Liver (tissue), 9 donors: ENCODE results near the gene KDELR3. TPM values are rescaled to one million over a fixed set of nuclear protein-coding genes. Genes with fewer than 3 reads are reported as not detected.

Experiments
- DNase-seq: peaks from one replicate; pipeline ENCODE4 v3.0.0-alpha.2; 2017; ENCODE audit warnings: low spot score
- H3K27ac ChIP-seq, 2 donors: one replicate each; pipeline ENCODE4 v1.7.0; 2013; ENCODE audit warnings: inconsistent platforms in 2 of 2, low read length in 2 of 2, control low read depth in 1 of 2, low read depth in 1 of 2, mild to moderate bottlenecking in 1 of 2
- H3K27me3 ChIP-seq, 4 donors: one replicate each; pipeline versions ENCODE4 v1.6.1 to v1.7.0; 2013; ENCODE audit warnings: low read length in 3 of 4, inconsistent platforms in 1 of 4, mild to moderate bottlenecking in 1 of 4, moderate library complexity in 1 of 4; ENCODE audit not compliant: control insufficient read depth in 4 of 4, insufficient read depth in 4 of 4
- H3K36me3 ChIP-seq, 4 donors: one replicate each; pipeline versions ENCODE4 v1.6.1 to v1.7.0; 2013; ENCODE audit warnings: low read length in 3 of 4, mild to moderate bottlenecking in 3 of 4, low read depth in 1 of 4, moderate library complexity in 1 of 4; ENCODE audit not compliant: control insufficient read depth in 4 of 4, insufficient read depth in 3 of 4
- H3K4me1 ChIP-seq, 4 donors: one replicate each; pipeline versions ENCODE4 v1.6.1 to v1.7.0; 2013; ENCODE audit warnings: low read length in 3 of 4, mild to moderate bottlenecking in 3 of 4, moderate library complexity in 1 of 4; ENCODE audit not compliant: control insufficient read depth in 4 of 4, insufficient read depth in 4 of 4
- H3K4me3 ChIP-seq, 3 donors: one replicate each; pipeline versions ENCODE4 v1.6.1 to v1.7.0; 2013; ENCODE audit warnings: low read length in 3 of 3, control low read depth in 1 of 3, low read depth in 1 of 3, mild to moderate bottlenecking in 1 of 3
- H3K9ac ChIP-seq, 2 donors: one replicate each; pipeline ENCODE4 v1.7.0; 2013; ENCODE audit warnings: low read length in 2 of 2, mild to moderate bottlenecking in 2 of 2, moderate library complexity in 2 of 2, control low read depth in 1 of 2, low read depth in 1 of 2
- H3K9me3 ChIP-seq, 4 donors: one replicate each; pipeline versions ENCODE4 v1.6.1 to v1.7.0; 2013; ENCODE audit warnings: low read length in 3 of 4; ENCODE audit not compliant: control insufficient read depth in 4 of 4
- EGR1 ChIP-seq, 2 donors: IDR thresholded peaks; 2 replicates each; pipeline ENCODE4 v1.6.1; 2016 to 2018; ENCODE audit warnings: antibody characterized with exemption in 2 of 2, low read depth in 2 of 2
- FOXA2 ChIP-seq: IDR thresholded peaks from 2 replicates; pipeline ENCODE4 v1.6.1; 2016; ENCODE audit warnings: antibody characterized with exemption
- GABPA ChIP-seq, 2 donors: IDR thresholded peaks in 1 of 2; conservative IDR thresholded peaks in 1 of 2; 2 replicates each; pipeline ENCODE4 v1.6.1; 2016; ENCODE audit warnings: antibody characterized with exemption in 2 of 2, mild to moderate bottlenecking in 1 of 2, moderate library complexity in 1 of 2
- HNF4A ChIP-seq, 2 donors: conservative IDR thresholded peaks; 2 replicates each; pipeline ENCODE4 v1.6.1; 2016; ENCODE audit warnings: antibody characterized with exemption in 2 of 2, mild to moderate bottlenecking in 2 of 2
- HNF4G ChIP-seq: IDR thresholded peaks from 2 replicates; pipeline ENCODE4 v1.6.1; 2016; ENCODE audit warnings: antibody characterized with exemption
- JUND ChIP-seq, 2 donors: IDR thresholded peaks; 2 replicates each; pipeline ENCODE4 v1.6.1; 2016; ENCODE audit warnings: antibody characterized with exemption in 2 of 2
- NR2F2 ChIP-seq: IDR thresholded peaks from 2 replicates; pipeline ENCODE4 v1.6.1; 2016; ENCODE audit warnings: antibody characterized with exemption
- RXRA ChIP-seq, 2 donors: IDR thresholded peaks; 2 replicates each; pipeline ENCODE4 v1.6.1; 2017 to 2018; ENCODE audit warnings: antibody characterized with exemption in 2 of 2, mild to moderate bottlenecking in 1 of 2
- WGBS: extraction: QIAGEN DNeasy Blood & Tissue Kit; methylation state at CpG from one replicate; pipeline ENCODE4 v1.1.7; 2013; 5-methylcytosine and 5-hydroxymethylcytosine counted together
- polyA plus RNA-seq, 2 donors: library from polyadenylated mRNA; stranded (reverse) in 1 of 2; unstranded in 1 of 2; fragments of 200-250 nt in 1 of 2; fragments of >200 nt in 1 of 2; fragmentation: Nextera tagmentation in 1 of 2; extraction: Ambion mirVana in 1 of 2; gene quantifications; one replicate each; pipeline versions ENCODE4 v1.2.1 to v1.2.3, GENCODE V29; 2013 to 2015
- total RNA-seq, 2 donors: library from RNA; depleted of rRNA; stranded (reverse); fragments of >200 nt; gene quantifications; one replicate each; pipeline ENCODE4 v1.2.3, GENCODE V29; 2014
- TF ChIP-seq, protein P1 (sequence below): IDR thresholded peaks from 2 replicates; pipeline ENCODE4 v1.6.1; 2016; ENCODE audit warnings: antibody characterized with exemption
- TF ChIP-seq, protein P2 (sequence below): IDR thresholded peaks from 2 replicates; pipeline ENCODE4 v1.6.1; 2016; ENCODE audit warnings: antibody characterized with exemption
- TF ChIP-seq, protein P3 (sequence below): IDR thresholded peaks from 2 replicates; pipeline ENCODE4 v1.6.1; 2016; ENCODE audit warnings: antibody characterized with exemption
- donor health status: healthy.
- donor health status: healthy.
- donor health status: healthy.
- donor health status: healthy.
- donor health status: healthy.

The KDELR3 gene
- total and polyA plus RNA-seq, 4 donors = 3.5 to 12.8 (median 9.5) TPM

GRCh38 chr22:38464992-38465672 lies 2.8 kb upstream of the KDELR3 start:
- no peak for TF ChIP-seq HNF4G
- TF ChIP-seq, protein P1, sequence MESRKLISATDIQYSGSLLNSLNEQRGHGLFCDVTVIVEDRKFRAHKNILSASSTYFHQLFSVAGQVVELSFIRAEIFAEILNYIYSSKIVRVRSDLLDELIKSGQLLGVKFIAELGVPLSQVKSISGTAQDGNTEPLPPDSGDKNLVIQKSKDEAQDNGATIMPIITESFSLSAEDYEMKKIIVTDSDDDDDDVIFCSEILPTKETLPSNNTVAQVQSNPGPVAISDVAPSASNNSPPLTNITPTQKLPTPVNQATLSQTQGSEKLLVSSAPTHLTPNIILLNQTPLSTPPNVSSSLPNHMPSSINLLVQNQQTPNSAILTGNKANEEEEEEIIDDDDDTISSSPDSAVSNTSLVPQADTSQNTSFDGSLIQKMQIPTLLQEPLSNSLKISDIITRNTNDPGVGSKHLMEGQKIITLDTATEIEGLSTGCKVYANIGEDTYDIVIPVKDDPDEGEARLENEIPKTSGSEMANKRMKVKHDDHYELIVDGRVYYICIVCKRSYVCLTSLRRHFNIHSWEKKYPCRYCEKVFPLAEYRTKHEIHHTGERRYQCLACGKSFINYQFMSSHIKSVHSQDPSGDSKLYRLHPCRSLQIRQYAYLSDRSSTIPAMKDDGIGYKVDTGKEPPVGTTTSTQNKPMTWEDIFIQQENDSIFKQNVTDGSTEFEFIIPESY = no peak
- TF ChIP-seq, protein P2, sequence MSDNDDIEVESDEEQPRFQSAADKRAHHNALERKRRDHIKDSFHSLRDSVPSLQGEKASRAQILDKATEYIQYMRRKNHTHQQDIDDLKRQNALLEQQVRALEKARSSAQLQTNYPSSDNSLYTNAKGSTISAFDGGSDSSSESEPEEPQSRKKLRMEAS = no peak
- TF ChIP-seq NR2F2 = no peak
- no peak for TF ChIP-seq HNF4A (conservative IDR thresholded peaks at IDR 0.05)
- no peak for TF ChIP-seq FOXA2
- no peak for TF ChIP-seq JUND (IDR thresholded peaks at IDR 0.05)
- TF ChIP-seq RXRA (IDR thresholded peaks at IDR 0.05) = no peak
- no peak for TF ChIP-seq EGR1 (IDR thresholded peaks at IDR 0.05; ENCODE audit: low read depth in 2 of 2)
- peaks cover 4 to 14% (median 9%) of the 10 kb centered on the region in 4 donors for H3K4me1 ChIP-seq
- WGBS = 91% methylated on average over 10 of the region's 10 CpGs
- H3K9me3 ChIP-seq = no peaks in the 10 kb centered on the region
- H3K27me3 ChIP-seq = peaks cover 0 to 3% (median 0%) of the 10 kb centered on the region in 4 donors
- H3K36me3 ChIP-seq = no peaks in the 10 kb centered on the region
- no peak overlapping the region for H3K9ac ChIP-seq
- H3K27ac ChIP-seq = no peak overlapping the region
- DNase-seq = no peak
- no peak overlapping the region for H3K4me3 ChIP-seq

DNA sequence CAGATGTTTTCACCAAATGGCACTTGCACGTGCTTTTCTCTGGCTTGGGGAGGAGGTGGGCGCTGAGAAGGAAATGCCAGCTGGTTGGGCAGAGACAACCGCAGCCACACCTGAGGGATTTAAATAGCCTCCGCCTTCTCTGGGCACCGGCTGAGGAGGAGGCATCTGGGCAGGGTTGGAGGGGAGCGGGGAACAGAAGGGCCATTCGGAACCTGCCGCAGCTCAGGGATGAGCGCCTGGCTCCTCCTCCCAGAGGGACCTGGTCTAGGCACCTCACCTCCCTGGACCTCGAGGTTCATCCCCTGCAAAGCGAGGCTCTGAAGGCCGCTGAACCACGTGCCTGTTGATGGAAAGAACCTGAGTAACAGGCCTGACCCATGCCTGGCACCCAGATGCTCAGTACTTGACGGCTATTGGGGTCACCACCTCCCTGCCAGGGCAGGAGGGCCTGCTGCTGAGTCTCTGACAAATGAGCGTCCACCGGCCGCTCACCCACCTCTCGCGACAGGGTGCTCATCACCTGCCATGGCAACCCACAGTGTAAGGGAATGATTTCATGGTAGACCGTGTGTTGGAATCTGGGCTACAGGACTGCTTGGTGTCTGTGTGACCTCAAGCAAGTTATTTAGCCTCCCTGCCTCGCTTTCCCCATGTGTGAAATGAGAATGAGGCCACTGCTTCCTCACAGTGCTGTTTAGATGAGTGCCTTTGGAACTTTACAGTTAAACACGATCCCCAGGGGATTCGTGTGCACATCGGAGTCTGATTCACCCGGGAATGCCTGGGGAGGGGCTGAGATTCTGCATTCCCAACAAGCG lies 2.0 kb upstream of the KDELR3 start:
- no peak overlapping the region for H3K27ac ChIP-seq
- peaks cover 0 to 3% (median 0%) of the 10 kb centered on the region in 4 donors for H3K27me3 ChIP-seq
- no peaks in the 10 kb centered on the region for H3K9me3 ChIP-seq
- 81% methylated on average over 26 of the region's 26 CpGs for WGBS
- H3K9ac ChIP-seq = no peak overlapping the region
- TF ChIP-seq, protein P3, sequence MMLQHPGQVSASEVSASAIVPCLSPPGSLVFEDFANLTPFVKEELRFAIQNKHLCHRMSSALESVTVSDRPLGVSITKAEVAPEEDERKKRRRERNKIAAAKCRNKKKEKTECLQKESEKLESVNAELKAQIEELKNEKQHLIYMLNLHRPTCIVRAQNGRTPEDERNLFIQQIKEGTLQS = no peak
- TF ChIP-seq HNF4A (conservative IDR thresholded peaks at IDR 0.05) = no peak
- TF ChIP-seq, protein P2 = no peak
- no peak for TF ChIP-seq NR2F2
- no peak for TF ChIP-seq GABPA (IDR thresholded peaks at IDR 0.05 in 1 of 2, conservative IDR thresholded peaks at IDR 0.05 in 1 of 2)
- no peak for TF ChIP-seq JUND (IDR thresholded peaks at IDR 0.05)
- TF ChIP-seq, protein P1 = no peak
- TF ChIP-seq FOXA2 = no peak
- no peak overlapping the region for H3K4me3 ChIP-seq
- peaks cover 4 to 14% (median 9%) of the 10 kb centered on the region in 4 donors for H3K4me1 ChIP-seq
- DNase-seq = no peak
- no peaks in the 10 kb centered on the region for H3K36me3 ChIP-seq
